Measurements from ENCODE around the gene STRN3. TPM values are rescaled to one million over a fixed set of nuclear protein-coding genes. Genes with fewer than 3 reads are reported as not detected.
A peak's percentile ranks its signal among the peaks of the same experiment; 100 is the strongest.

The STRN3 gene
- total RNA-seq, 1 experiment from 2014 or later = 52.1 TPM

GRCh38 chr14:30960216-30960615, 66.0 kb downstream of the STRN3 start:
- TF ChIP-seq CTCF (conservative IDR thresholded peaks at IDR 0.05) = no peak
- no peak overlapping the region for H2BK5ac ChIP-seq (ENCODE audit: insufficient read length, low read length)
- no peak overlapping the region for H2BK120ac ChIP-seq (ENCODE audit: low read depth, low read length, poor library complexity, severe bottlenecking)
- WGBS (ENCODE audit: extremely low coverage, insufficient read length, low lambda C conversion rate) = no CpG with 5 or more reads among the region's 3 CpGs
- no peak overlapping the region for H3K9ac ChIP-seq (ENCODE audit: extremely low read depth, insufficient read length, low read length)
- H4K20me1 ChIP-seq (ENCODE audit: control insufficient read depth, insufficient read depth, insufficient read length) = no peaks in the 10 kb centered on the region
- no peak overlapping the region for H2BK12ac ChIP-seq (ENCODE audit: insufficient read length, low read depth, low read length)
- no peak overlapping the region for H3K4me2 ChIP-seq (ENCODE audit: insufficient read depth, insufficient read length, low read length)
- H4K5ac ChIP-seq (ENCODE audit: insufficient read length, low read depth, low read length) = no peak overlapping the region
- H3K18ac ChIP-seq (ENCODE audit: insufficient read length, low read depth, low read length) = no peak overlapping the region
- no peak overlapping the region for H4K91ac ChIP-seq (ENCODE audit: insufficient read length, low read depth, low read length)
- no peak overlapping the region for H3K27ac ChIP-seq (ENCODE audit: insufficient read length, low read depth, low read length)
- Mint-ChIP-seq H3K9me3 (0 out of 5 replicates have a peak, but pooled peaks cover 0 to 2% of the 10 kb centered on the region in 2 experiments), H3K4me3 (no peak overlapping the region), H3K36me3 (ENCODE audit: insufficient read depth in 1 of 3, low read depth in 3 of 3) (peaks cover 8 to 20% (median 11%) of the 10 kb centered on the region in 3 experiments; a peak in 6 of 7 replicates), H3K4me1 (peaks cover 13 to 18% of the 10 kb centered on the region in 2 experiments), H3K27ac (peak overlapping the region in 2 of 3 experiments; percentile 2 to 14; a peak in 2 of 7 replicates), H3K27me3 (ENCODE audit: low read depth) (no peaks in the 10 kb centered on the region)
- H2BK15ac ChIP-seq (ENCODE audit: low read depth, low read length) = no peak overlapping the region
- H3K23ac ChIP-seq (ENCODE audit: insufficient read length, low read depth, low read length) = no peak overlapping the region
- no peaks in the 10 kb centered on the region for H3K4me1 ChIP-seq (ENCODE audit: insufficient read depth, low read length)
- no peaks in the 10 kb centered on the region for H3K27me3 ChIP-seq (ENCODE audit: insufficient read depth, low read length)
- H2BK20ac ChIP-seq (ENCODE audit: low read depth, low read length, poor library complexity, severe bottlenecking) = no peak overlapping the region
- peaks cover 10% of the 10 kb centered on the region; the same call in 1 of the 2 replicates for H3K79me2 ChIP-seq (ENCODE audit: insufficient read depth, low read length)
- no peaks in the 10 kb centered on the region for H3K23me2 ChIP-seq (ENCODE audit: insufficient read length, low read depth, low read length, poor library complexity, severe bottlenecking)
- no peak overlapping the region for H2AK5ac ChIP-seq (ENCODE audit: insufficient read length, low read length)
- H3K79me1 ChIP-seq (ENCODE audit: insufficient read depth, low read depth, low read length, poor library complexity, severe bottlenecking) = peaks cover 10% of the 10 kb centered on the region
- H3K9me3 ChIP-seq (ENCODE audit: control insufficient read depth, low read depth, low read length) = no peaks in the 10 kb centered on the region
- H3K56ac ChIP-seq (ENCODE audit: insufficient read length, low read depth, low read length) = no peak overlapping the region
- H3K14ac ChIP-seq (ENCODE audit: insufficient read depth, low read length) = no peak overlapping the region
- no peak overlapping the region for H4K8ac ChIP-seq (replicated peaks; ENCODE audit: insufficient read length, low read depth, low read length)
- H2AFZ ChIP-seq (ENCODE audit: low read length) = no peak overlapping the region
- no peak overlapping the region for H3T11ph ChIP-seq (ENCODE audit: low read length)
- H3K4ac ChIP-seq (ENCODE audit: low read depth, low read length) = no peak overlapping the region
- no peak for DNase-seq

All from H9 (cell line).